WTC11 (cell line): ENCODE measurements around the gene NRG2.

Experiments used
- ATF1 ChIP-seq: sonication (generic); formaldehyde crosslinking; IDR thresholded peaks from 2 replicates; pipeline ENCODE4 v1.8.1; 2023; ENCODE audit warnings: mild to moderate bottlenecking, moderate library complexity, missing genetic modification reagents
- CTCF ChIP-seq: fragments of 200-600 bp; IDR thresholded peaks from 2 replicates; pipeline ENCODE4 v1.8.0; 2022; ENCODE audit warnings: antibody characterized with exemption
- SMAD3 ChIP-seq: sonication (generic); formaldehyde crosslinking; IDR thresholded peaks from 2 replicates; pipeline ENCODE4 v1.8.0; 2022; ENCODE audit warnings: missing genetic modification reagents, mild to moderate bottlenecking, borderline replicate concordance
- SOX15 ChIP-seq: fragments of 250-450 bp; sonication (Bioruptor Pico); IDR thresholded peaks from 2 replicates; pipeline ENCODE4 v1.9.0; 2021; ENCODE audit warnings: mild to moderate bottlenecking
- USF2 ChIP-seq: sonication (generic); formaldehyde crosslinking; IDR thresholded peaks from 2 replicates; pipeline ENCODE4 v1.8.1; 2023; ENCODE audit warnings: mild to moderate bottlenecking, missing genetic modification reagents, moderate library complexity
- ZNF317 ChIP-seq: sonication (generic); formaldehyde crosslinking; IDR thresholded peaks from 2 replicates; pipeline ENCODE4 v1.8.1; 2023; ENCODE audit warnings: low read depth, mild to moderate bottlenecking, moderate library complexity, missing genetic modification reagents, borderline replicate concordance

- TF ChIP-seq ATF1 (no peak), CTCF (no peak), SMAD3 (CRISPR knock-in tag) (no peak), SOX15 (CRISPR knock-in tag) (no peak), USF2 (CRISPR knock-in tag) (no peak), ZNF317 (CRISPR knock-in tag) (no peak)
These were observed 132.2 kb downstream of the NRG2 start for GRCh38 chr5:139910901-139911300.
